DMS 273 treated with DMSO at 0.1 percent for 48 hours (cell line): ENCODE results near the gene ZNF608.

Experiments
- DNase-seq: peaks from one replicate; lab custom pipeline; 2025; lab: John Stamatoyannopoulos, UW

ZNF608 gene

GRCh38 chr5:124719113-124719967 is 27.1 kb downstream of the ZNF608 start:
- no peak for DNase-seq

- peak; percentile 72 for DNase-seq
Observed at GRCh38 chr5:124718380-124718789, 28.1 kb downstream of the ZNF608 start.

- no peak for DNase-seq
Observed at GRCh38 chr5:124716169-124716568, 30.3 kb downstream of the ZNF608 start.

GRCh38 chr5:124714910-124715309 is 31.5 kb downstream of the ZNF608 start:
- DNase-seq = no peak

- DNase-seq = no peak
Observed at GRCh38 chr5:124713595-124713994, 32.8 kb downstream of the ZNF608 start.

GRCh38 chr5:124712731-124713305 is 33.6 kb downstream of the ZNF608 start:
- DNase-seq = no peak

- DNase-seq = no peak
Observed at GRCh38 chr5:124708086-124708485, 38.4 kb downstream of the ZNF608 start.

GRCh38 chr5:124707520-124707919 is 38.9 kb downstream of the ZNF608 start:
- no peak for DNase-seq

- DNase-seq = peak; percentile 76
Observed at GRCh38 chr5:124706729-124707361, 39.6 kb downstream of the ZNF608 start.

GRCh38 chr5:124706051-124706450 is 40.4 kb downstream of the ZNF608 start:
- no peak for DNase-seq

GRCh38 chr5:124705577-124705976 is 40.9 kb downstream of the ZNF608 start:
- no peak for DNase-seq

- DNase-seq = no peak
Observed at GRCh38 chr5:124704594-124705284, 41.7 kb downstream of the ZNF608 start.

GRCh38 chr5:124703995-124704394 is 42.4 kb downstream of the ZNF608 start:
- DNase-seq = no peak

- no peak for DNase-seq
Observed at GRCh38 chr5:124702525-124702924, 43.9 kb downstream of the ZNF608 start.

GRCh38 chr5:124701873-124702425 is 44.5 kb downstream of the ZNF608 start:
- DNase-seq = no peak

- no peak for DNase-seq
Observed at GRCh38 chr5:124701016-124701415, 45.4 kb downstream of the ZNF608 start.

GRCh38 chr5:124700333-124700732 is 46.1 kb downstream of the ZNF608 start:
- no peak for DNase-seq

- DNase-seq = no peak
Observed at GRCh38 chr5:124698770-124699169, 47.7 kb downstream of the ZNF608 start.

GRCh38 chr5:124697933-124698591 is 48.4 kb downstream of the ZNF608 start:
- no peak for DNase-seq

GRCh38 chr5:124697501-124697900 is 48.9 kb downstream of the ZNF608 start:
- DNase-seq = no peak

GRCh38 chr5:124696898-124697297 is 49.5 kb downstream of the ZNF608 start:
- DNase-seq = no peak
